ENCODE results near the gene CLMN. TPM values are rescaled to one million over a fixed set of nuclear protein-coding genes. Genes with fewer than 3 reads are reported as not detected.

Gene CLMN
- total RNA-seq, 1 experiment from 2014 or later = 8.6 TPM

DNA sequence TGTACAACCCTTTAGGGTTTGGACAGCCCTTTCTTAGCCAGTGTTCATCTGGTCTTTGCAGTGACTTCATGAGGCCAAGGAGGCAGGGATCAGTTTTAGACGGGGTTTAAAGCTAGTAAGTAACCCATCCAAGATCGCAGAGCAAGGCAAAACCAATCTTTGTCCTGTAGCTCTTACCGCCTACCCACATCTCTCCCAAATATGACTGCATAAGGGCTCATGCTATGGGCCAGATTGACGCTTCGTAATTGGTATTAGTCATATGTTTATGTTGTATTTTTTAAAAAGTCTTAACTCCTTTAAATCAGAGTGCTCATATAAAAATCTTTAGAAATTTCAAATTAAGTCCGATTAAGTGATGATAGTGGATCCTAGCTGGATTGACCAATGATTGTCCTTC lies 3.7 kb upstream of the CLMN start:
- Histone ChIP-seq H3K4me3 (ENCODE audit: low read depth, low read length, poor library complexity, severe bottlenecking) (no peak overlapping the region), H3K27me3 (replicated peaks; ENCODE audit: insufficient read depth, low read depth, low read length, poor library complexity) (no peaks in the 10 kb centered on the region), H3K27ac (ENCODE audit: low read depth, low read length, poor library complexity, severe bottlenecking) (no peak overlapping the region), H3K4me1 (ENCODE audit: insufficient read depth, low read length, poor library complexity, severe bottlenecking) (peaks cover 9% of the 10 kb centered on the region), H3K36me3 (ENCODE audit: insufficient read depth, low read length, poor library complexity, severe bottlenecking) (no peaks in the 10 kb centered on the region), H3K9me3 (ENCODE audit: low read depth, low read length, poor library complexity, severe bottlenecking) (no peaks in the 10 kb centered on the region)
- POLR2A ChIA-PET (ENCODE audit: low non-redundant PET) = no interaction called here
- TF ChIP-seq, protein P1, sequence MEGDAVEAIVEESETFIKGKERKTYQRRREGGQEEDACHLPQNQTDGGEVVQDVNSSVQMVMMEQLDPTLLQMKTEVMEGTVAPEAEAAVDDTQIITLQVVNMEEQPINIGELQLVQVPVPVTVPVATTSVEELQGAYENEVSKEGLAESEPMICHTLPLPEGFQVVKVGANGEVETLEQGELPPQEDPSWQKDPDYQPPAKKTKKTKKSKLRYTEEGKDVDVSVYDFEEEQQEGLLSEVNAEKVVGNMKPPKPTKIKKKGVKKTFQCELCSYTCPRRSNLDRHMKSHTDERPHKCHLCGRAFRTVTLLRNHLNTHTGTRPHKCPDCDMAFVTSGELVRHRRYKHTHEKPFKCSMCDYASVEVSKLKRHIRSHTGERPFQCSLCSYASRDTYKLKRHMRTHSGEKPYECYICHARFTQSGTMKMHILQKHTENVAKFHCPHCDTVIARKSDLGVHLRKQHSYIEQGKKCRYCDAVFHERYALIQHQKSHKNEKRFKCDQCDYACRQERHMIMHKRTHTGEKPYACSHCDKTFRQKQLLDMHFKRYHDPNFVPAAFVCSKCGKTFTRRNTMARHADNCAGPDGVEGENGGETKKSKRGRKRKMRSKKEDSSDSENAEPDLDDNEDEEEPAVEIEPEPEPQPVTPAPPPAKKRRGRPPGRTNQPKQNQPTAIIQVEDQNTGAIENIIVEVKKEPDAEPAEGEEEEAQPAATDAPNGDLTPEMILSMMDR (conservative IDR thresholded peaks at IDR 0.05; ENCODE audit: low read depth, low read length) = no peak
- no peak for TF ChIP-seq EZH2 (IDR thresholded peaks at IDR 0.05; ENCODE audit: borderline replicate concordance, low read depth, low read length, poor library complexity, severe bottlenecking)
- no TSS peak for BruUV-seq (replicated peaks)
- DNase-seq (ENCODE audit: low spot score) = no peak
- intact Hi-C loops (cut with micrococcal nuclease; ENCODE audit: unreplicated experiment) = no loop called here
- CTCF ChIA-PET = no interaction called here

DNA sequence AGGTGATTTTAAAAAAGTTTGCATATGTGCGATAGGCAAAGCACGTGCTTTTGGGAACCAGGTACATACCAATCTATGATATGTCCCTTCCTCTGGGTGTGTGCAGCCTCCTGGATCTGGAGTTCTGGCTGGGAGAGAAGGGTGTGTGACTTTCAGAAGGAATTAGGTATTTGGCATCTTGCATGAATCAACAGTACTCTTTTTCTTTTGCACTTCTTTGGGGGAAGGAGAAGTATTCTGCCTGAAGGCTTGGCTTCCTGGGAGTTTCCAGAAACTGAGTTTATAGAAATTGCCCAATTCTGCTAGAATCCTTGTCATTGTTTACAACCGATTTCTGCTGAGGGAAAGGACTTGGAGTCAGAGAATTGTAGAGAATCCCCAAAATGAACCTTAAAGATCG lies 2.9 kb upstream of the CLMN start:
- intact Hi-C loops (cut with micrococcal nuclease; ENCODE audit: unreplicated experiment) = no loop called here
- DNase-seq (ENCODE audit: low spot score) = no peak
- ChIA-PET POLR2A (ENCODE audit: low non-redundant PET) (no interaction called here), CTCF (no interaction called here)
- H3K4me1 ChIP-seq (ENCODE audit: insufficient read depth, low read length, poor library complexity, severe bottlenecking) = peaks cover 9% of the 10 kb centered on the region
- no peaks in the 10 kb centered on the region for H3K9me3 ChIP-seq (ENCODE audit: low read depth, low read length, poor library complexity, severe bottlenecking)
- H3K36me3 ChIP-seq (ENCODE audit: insufficient read depth, low read length, poor library complexity, severe bottlenecking) = no peaks in the 10 kb centered on the region
- BruUV-seq (replicated peaks) = no TSS peak
- H3K27ac ChIP-seq (ENCODE audit: low read depth, low read length, poor library complexity, severe bottlenecking) = no peak overlapping the region
- TF ChIP-seq EZH2 (IDR thresholded peaks at IDR 0.05; ENCODE audit: borderline replicate concordance, low read depth, low read length, poor library complexity, severe bottlenecking) = no peak
- TF ChIP-seq, protein P1 (conservative IDR thresholded peaks at IDR 0.05; ENCODE audit: low read depth, low read length) = no peak
- no peaks in the 10 kb centered on the region for H3K27me3 ChIP-seq (replicated peaks; ENCODE audit: insufficient read depth, low read depth, low read length, poor library complexity)
- H3K4me3 ChIP-seq (ENCODE audit: low read depth, low read length, poor library complexity, severe bottlenecking) = no peak overlapping the region

DNA sequence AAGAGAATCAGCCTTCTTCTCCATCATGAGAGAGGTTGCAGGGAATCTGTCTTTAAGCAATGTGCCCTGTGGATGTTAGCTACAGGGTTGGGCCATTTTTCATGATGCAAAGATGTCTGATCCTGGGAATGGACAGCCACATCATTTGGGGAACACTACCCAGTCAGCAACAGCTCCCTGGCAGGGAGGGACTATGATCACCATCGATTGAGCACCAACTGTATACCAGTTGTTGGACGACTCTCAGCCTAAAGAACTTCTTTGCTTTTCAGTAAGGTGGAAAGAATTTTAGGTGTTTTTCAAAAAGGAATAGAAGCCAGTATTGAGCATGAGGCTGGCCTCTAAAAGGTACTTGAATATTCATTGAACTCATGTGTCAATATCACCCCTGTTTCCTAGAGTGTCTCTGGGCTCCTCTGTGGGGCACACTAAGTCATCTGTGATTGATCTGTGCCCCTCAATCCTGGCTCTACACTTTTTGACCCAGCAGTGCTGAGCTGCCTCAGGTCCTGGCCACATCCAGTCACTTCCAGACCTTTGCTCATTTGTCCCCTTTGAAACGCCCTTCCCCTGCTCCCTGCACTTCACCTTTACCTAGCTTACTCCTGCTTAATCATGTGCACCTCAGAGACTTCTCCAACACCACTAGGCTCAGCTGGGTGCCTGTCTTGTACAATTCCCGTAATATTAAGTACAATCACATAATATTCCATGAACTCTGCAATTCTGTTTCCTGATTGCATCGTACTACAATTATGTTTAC lies 2.2 kb upstream of the CLMN start:
- POLR2A ChIA-PET (ENCODE audit: low non-redundant PET) = no interaction called here
- intact Hi-C loops (cut with micrococcal nuclease; ENCODE audit: unreplicated experiment) = no loop called here
- Histone ChIP-seq H3K27me3 (replicated peaks; ENCODE audit: insufficient read depth, low read depth, low read length, poor library complexity) (no peaks in the 10 kb centered on the region), H3K4me3 (ENCODE audit: low read depth, low read length, poor library complexity, severe bottlenecking) (no peak overlapping the region), H3K4me1 (ENCODE audit: insufficient read depth, low read length, poor library complexity, severe bottlenecking) (peaks cover 9% of the 10 kb centered on the region), H3K36me3 (ENCODE audit: insufficient read depth, low read length, poor library complexity, severe bottlenecking) (no peaks in the 10 kb centered on the region), H3K27ac (ENCODE audit: low read depth, low read length, poor library complexity, severe bottlenecking) (no peak overlapping the region), H3K9me3 (ENCODE audit: low read depth, low read length, poor library complexity, severe bottlenecking) (no peaks in the 10 kb centered on the region)
- no TSS peak for BruUV-seq (replicated peaks)
- TF ChIP-seq, protein P1 (conservative IDR thresholded peaks at IDR 0.05; ENCODE audit: low read depth, low read length) = no peak
- TF ChIP-seq EZH2 (IDR thresholded peaks at IDR 0.05; ENCODE audit: borderline replicate concordance, low read depth, low read length, poor library complexity, severe bottlenecking) = no peak
- DNase-seq (ENCODE audit: low spot score) = no peak
- CTCF ChIA-PET = no interaction called here
